ENCODE results near the gene LAMC3.

Gene LAMC3

GRCh38 chr9:131008086-131008485, 888 bp upstream of the LAMC3 start:
- H3K9ac ChIP-seq (ENCODE audit: low read depth, low read length) = no peak overlapping the region
- H3K4me2 ChIP-seq (ENCODE audit: low read length) = no peak overlapping the region
- no peak overlapping the region for H3K4me3 ChIP-seq (ENCODE audit: low read length)
- H3K9me3 ChIP-seq (replicated peaks; ENCODE audit: low read length) = no peaks in the 10 kb centered on the region
- no peaks in the 10 kb centered on the region for H3K36me3 ChIP-seq (ENCODE audit: insufficient read depth, low read length)
- H3K4me1 ChIP-seq (ENCODE audit: control insufficient read depth, insufficient read depth, low read length) = no peaks in the 10 kb centered on the region
- peaks cover 53% of the 10 kb centered on the region for H3K27me3 ChIP-seq (ENCODE audit: control insufficient read depth, insufficient read depth, low read length)

- peaks cover 55% of the 10 kb centered on the region for H3K27me3 ChIP-seq (ENCODE audit: control insufficient read depth, insufficient read depth, low read length)
- peak overlapping the region; percentile 74 for H3K4me2 ChIP-seq (ENCODE audit: low read length)
- no peak overlapping the region for H3K9ac ChIP-seq (ENCODE audit: low read depth, low read length)
- no peaks in the 10 kb centered on the region for H3K36me3 ChIP-seq (ENCODE audit: insufficient read depth, low read length)
- H3K9me3 ChIP-seq (replicated peaks; ENCODE audit: low read length) = no peaks in the 10 kb centered on the region
- peak overlapping the region; percentile 54 for H3K4me3 ChIP-seq (ENCODE audit: low read length)
- no peaks in the 10 kb centered on the region for H3K4me1 ChIP-seq (ENCODE audit: control insufficient read depth, insufficient read depth, low read length)
These were observed 438 bp upstream of the LAMC3 start for GRCh38 chr9:131008563-131008908.

GRCh38 chr9:131010482-131011273, 1.7 kb downstream of the LAMC3 start:
- Histone ChIP-seq H3K27me3 (ENCODE audit: control insufficient read depth, insufficient read depth, low read length) (peaks cover 53% of the 10 kb centered on the region), H3K9ac (ENCODE audit: low read depth, low read length) (no peak overlapping the region), H3K9me3 (replicated peaks; ENCODE audit: low read length) (no peaks in the 10 kb centered on the region), H3K4me3 (ENCODE audit: low read length) (no peak overlapping the region), H3K4me1 (ENCODE audit: control insufficient read depth, insufficient read depth, low read length) (no peaks in the 10 kb centered on the region), H3K36me3 (ENCODE audit: insufficient read depth, low read length) (no peaks in the 10 kb centered on the region), H3K4me2 (ENCODE audit: low read length) (no peak overlapping the region)

GRCh38 chr9:131011274-131012022, 2.5 kb downstream of the LAMC3 start:
- no peaks in the 10 kb centered on the region for H3K4me1 ChIP-seq (ENCODE audit: control insufficient read depth, insufficient read depth, low read length)
- peaks cover 60% of the 10 kb centered on the region for H3K27me3 ChIP-seq (ENCODE audit: control insufficient read depth, insufficient read depth, low read length)
- no peaks in the 10 kb centered on the region for H3K9me3 ChIP-seq (replicated peaks; ENCODE audit: low read length)
- no peak overlapping the region for H3K4me2 ChIP-seq (ENCODE audit: low read length)
- H3K36me3 ChIP-seq (ENCODE audit: insufficient read depth, low read length) = no peaks in the 10 kb centered on the region
- no peak overlapping the region for H3K9ac ChIP-seq (ENCODE audit: low read depth, low read length)
- no peak overlapping the region for H3K4me3 ChIP-seq (ENCODE audit: low read length)

GRCh38 chr9:131012023-131012334, 3.0 kb downstream of the LAMC3 start:
- no peak overlapping the region for H3K4me3 ChIP-seq (ENCODE audit: low read length)
- no peaks in the 10 kb centered on the region for H3K36me3 ChIP-seq (ENCODE audit: insufficient read depth, low read length)
- H3K4me2 ChIP-seq (ENCODE audit: low read length) = no peak overlapping the region
- H3K4me1 ChIP-seq (ENCODE audit: control insufficient read depth, insufficient read depth, low read length) = no peaks in the 10 kb centered on the region
- no peaks in the 10 kb centered on the region for H3K9me3 ChIP-seq (replicated peaks; ENCODE audit: low read length)
- no peak overlapping the region for H3K9ac ChIP-seq (ENCODE audit: low read depth, low read length)
- H3K27me3 ChIP-seq (ENCODE audit: control insufficient read depth, insufficient read depth, low read length) = peaks cover 59% of the 10 kb centered on the region

- Histone ChIP-seq H3K4me3 (ENCODE audit: low read length) (no peak overlapping the region), H3K36me3 (ENCODE audit: insufficient read depth, low read length) (no peaks in the 10 kb centered on the region), H3K9ac (ENCODE audit: low read depth, low read length) (no peak overlapping the region), H3K4me1 (ENCODE audit: control insufficient read depth, insufficient read depth, low read length) (no peaks in the 10 kb centered on the region), H3K4me2 (ENCODE audit: low read length) (no peak overlapping the region), H3K9me3 (replicated peaks; ENCODE audit: low read length) (no peaks in the 10 kb centered on the region), H3K27me3 (ENCODE audit: control insufficient read depth, insufficient read depth, low read length) (peaks cover 58% of the 10 kb centered on the region)
These were observed 3.5 kb downstream of the LAMC3 start for GRCh38 chr9:131012396-131012917.

- H3K4me1 ChIP-seq (ENCODE audit: control insufficient read depth, insufficient read depth, low read length) = no peaks in the 10 kb centered on the region
- H3K4me2 ChIP-seq (ENCODE audit: low read length) = no peak overlapping the region
- H3K27me3 ChIP-seq (ENCODE audit: control insufficient read depth, insufficient read depth, low read length) = peaks cover 58% of the 10 kb centered on the region
- no peaks in the 10 kb centered on the region for H3K9me3 ChIP-seq (replicated peaks; ENCODE audit: low read length)
- H3K36me3 ChIP-seq (ENCODE audit: insufficient read depth, low read length) = no peaks in the 10 kb centered on the region
- no peak overlapping the region for H3K4me3 ChIP-seq (ENCODE audit: low read length)
- no peak overlapping the region for H3K9ac ChIP-seq (ENCODE audit: low read depth, low read length)
These were observed 4.2 kb downstream of the LAMC3 start for GRCh38 chr9:131013015-131013755.

- H3K27me3 ChIP-seq (ENCODE audit: control insufficient read depth, insufficient read depth, low read length) = peaks cover 57% of the 10 kb centered on the region
These were observed 5.0 kb downstream of the LAMC3 start for GRCh38 chr9:131013771-131014676.

GRCh38 chr9:131015112-131015511, 6.1 kb downstream of the LAMC3 start:
- Histone ChIP-seq H3K4me1 (ENCODE audit: control insufficient read depth, insufficient read depth, low read length) (peaks cover 7% of the 10 kb centered on the region), H3K4me2 (ENCODE audit: low read length) (no peak overlapping the region), H3K9me3 (replicated peaks; ENCODE audit: low read length) (no peaks in the 10 kb centered on the region), H3K9ac (ENCODE audit: low read depth, low read length) (no peak overlapping the region), H3K4me3 (ENCODE audit: low read length) (no peak overlapping the region), H3K27me3 (ENCODE audit: control insufficient read depth, insufficient read depth, low read length) (peaks cover 49% of the 10 kb centered on the region), H3K36me3 (ENCODE audit: insufficient read depth, low read length) (no peaks in the 10 kb centered on the region)

More at GRCh38 chr9:131013771-131014676, 5.0 kb downstream of the LAMC3 start:
- Histone ChIP-seq H3K4me3 (ENCODE audit: low read length) (no peak overlapping the region), H3K36me3 (ENCODE audit: insufficient read depth, low read length) (no peaks in the 10 kb centered on the region), H3K9ac (ENCODE audit: low read depth, low read length) (no peak overlapping the region), H3K4me1 (ENCODE audit: control insufficient read depth, insufficient read depth, low read length) (no peaks in the 10 kb centered on the region), H3K4me2 (ENCODE audit: low read length) (no peak overlapping the region), H3K9me3 (replicated peaks; ENCODE audit: low read length) (no peaks in the 10 kb centered on the region)

GRCh38 chr9:131015876-131016397, 7.0 kb downstream of the LAMC3 start:
- Histone ChIP-seq H3K9me3 (replicated peaks; ENCODE audit: low read length) (no peaks in the 10 kb centered on the region), H3K36me3 (ENCODE audit: insufficient read depth, low read length) (no peaks in the 10 kb centered on the region), H3K4me1 (ENCODE audit: control insufficient read depth, insufficient read depth, low read length) (peaks cover 9% of the 10 kb centered on the region), H3K27me3 (ENCODE audit: control insufficient read depth, insufficient read depth, low read length) (peaks cover 44% of the 10 kb centered on the region), H3K4me2 (ENCODE audit: low read length) (no peak overlapping the region), H3K4me3 (ENCODE audit: low read length) (no peak overlapping the region), H3K9ac (ENCODE audit: low read depth, low read length) (no peak overlapping the region)

Data from skeletal muscle satellite cell (primary cell).